ENCODE data around the gene APOC4. TPM values are rescaled to one million over a fixed set of nuclear protein-coding genes. Genes with fewer than 3 reads are reported as not detected.

APOC4 gene
- total RNA-seq, 1 experiment from 2014 or later, result not detected

DNA sequence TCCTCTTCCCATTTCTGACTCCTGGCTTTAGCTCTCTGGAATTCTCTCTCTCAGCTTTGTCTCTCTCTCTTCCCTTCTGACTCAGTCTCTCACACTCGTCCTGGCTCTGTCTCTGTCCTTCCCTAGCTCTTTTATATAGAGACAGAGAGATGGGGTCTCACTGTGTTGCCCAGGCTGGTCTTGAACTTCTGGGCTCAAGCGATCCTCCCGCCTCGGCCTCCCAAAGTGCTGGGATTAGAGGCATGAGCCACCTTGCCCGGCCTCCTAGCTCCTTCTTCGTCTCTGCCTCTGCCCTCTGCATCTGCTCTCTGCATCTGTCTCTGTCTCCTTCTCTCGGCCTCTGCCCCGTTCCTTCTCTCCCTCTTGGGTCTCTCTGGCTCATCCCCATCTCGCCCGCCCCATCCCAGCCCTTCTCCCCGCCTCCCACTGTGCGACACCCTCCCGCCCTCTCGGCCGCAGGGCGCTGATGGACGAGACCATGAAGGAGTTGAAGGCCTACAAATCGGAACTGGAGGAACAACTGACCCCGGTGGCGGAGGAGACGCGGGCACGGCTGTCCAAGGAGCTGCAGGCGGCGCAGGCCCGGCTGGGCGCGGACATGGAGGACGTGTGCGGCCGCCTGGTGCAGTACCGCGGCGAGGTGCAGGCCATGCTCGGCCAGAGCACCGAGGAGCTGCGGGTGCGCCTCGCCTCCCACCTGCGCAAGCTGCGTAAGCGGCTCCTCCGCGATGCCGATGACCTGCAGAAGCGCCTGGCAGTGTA is 33.8 kb upstream of the APOC4 start:
- H3K4me1 Mint-ChIP-seq, result peaks cover 43% of the 10 kb centered on the region
- TF ChIP-seq, protein P1, sequence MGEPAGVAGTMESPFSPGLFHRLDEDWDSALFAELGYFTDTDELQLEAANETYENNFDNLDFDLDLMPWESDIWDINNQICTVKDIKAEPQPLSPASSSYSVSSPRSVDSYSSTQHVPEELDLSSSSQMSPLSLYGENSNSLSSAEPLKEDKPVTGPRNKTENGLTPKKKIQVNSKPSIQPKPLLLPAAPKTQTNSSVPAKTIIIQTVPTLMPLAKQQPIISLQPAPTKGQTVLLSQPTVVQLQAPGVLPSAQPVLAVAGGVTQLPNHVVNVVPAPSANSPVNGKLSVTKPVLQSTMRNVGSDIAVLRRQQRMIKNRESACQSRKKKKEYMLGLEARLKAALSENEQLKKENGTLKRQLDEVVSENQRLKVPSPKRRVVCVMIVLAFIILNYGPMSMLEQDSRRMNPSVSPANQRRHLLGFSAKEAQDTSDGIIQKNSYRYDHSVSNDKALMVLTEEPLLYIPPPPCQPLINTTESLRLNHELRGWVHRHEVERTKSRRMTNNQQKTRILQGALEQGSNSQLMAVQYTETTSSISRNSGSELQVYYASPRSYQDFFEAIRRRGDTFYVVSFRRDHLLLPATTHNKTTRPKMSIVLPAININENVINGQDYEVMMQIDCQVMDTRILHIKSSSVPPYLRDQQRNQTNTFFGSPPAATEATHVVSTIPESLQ (CRISPR knock-in tag; IDR thresholded peaks at IDR 0.05), result no peak
- 0 out of 2 replicates have a peak, but pooled peaks have one; percentile 25 for TF ChIP-seq ZNF121 (CRISPR knock-in tag; IDR thresholded peaks at IDR 0.05)
- no peak overlapping the region for H3K4me3 Mint-ChIP-seq
- ChIA-PET CTCF (interaction anchor here (1.4 kb wide), 1 partner anchor 27 kb away, joined by 4 read pairs; no protein-coding TSS in a partner anchor), POLR2A (interaction anchor here (0.6 kb wide), 1 partner anchor 10 kb away, joined by 3 read pairs; no protein-coding TSS in a partner anchor)
- no peaks in the 10 kb centered on the region; the same call in 1 of the 2 replicates for H3K27me3 Mint-ChIP-seq (ENCODE audit: low read depth)
- DNase-seq (ENCODE audit: low spot score), result no peak
- ATAC-seq, result no peak
- peak overlapping the region; percentile 34; the same call in 1 of the 2 replicates for H3K27ac Mint-ChIP-seq
- peaks cover 17% of the 10 kb centered on the region for H3K36me3 Mint-ChIP-seq
- H3K9me3 Mint-ChIP-seq, result no peaks in the 10 kb centered on the region

DNA sequence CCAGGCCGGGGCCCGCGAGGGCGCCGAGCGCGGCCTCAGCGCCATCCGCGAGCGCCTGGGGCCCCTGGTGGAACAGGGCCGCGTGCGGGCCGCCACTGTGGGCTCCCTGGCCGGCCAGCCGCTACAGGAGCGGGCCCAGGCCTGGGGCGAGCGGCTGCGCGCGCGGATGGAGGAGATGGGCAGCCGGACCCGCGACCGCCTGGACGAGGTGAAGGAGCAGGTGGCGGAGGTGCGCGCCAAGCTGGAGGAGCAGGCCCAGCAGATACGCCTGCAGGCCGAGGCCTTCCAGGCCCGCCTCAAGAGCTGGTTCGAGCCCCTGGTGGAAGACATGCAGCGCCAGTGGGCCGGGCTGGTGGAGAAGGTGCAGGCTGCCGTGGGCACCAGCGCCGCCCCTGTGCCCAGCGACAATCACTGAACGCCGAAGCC is 33.2 kb upstream of the APOC4 start:
- ATAC-seq (no peak), DNase-seq (ENCODE audit: low spot score) (no peak)
- no peak overlapping the region for H3K27ac Mint-ChIP-seq
- H3K36me3 Mint-ChIP-seq, result peaks cover 15% of the 10 kb centered on the region
- POLR2A ChIA-PET, result no interaction called here
- CTCF ChIA-PET, result interaction anchor here (1.2 to 2.3 kb wide), 4 partner anchors 27 to 151 kb away, joined by 4 to 8 read pairs (median 6); no protein-coding TSS in a partner anchor
- H3K4me1 Mint-ChIP-seq, result peaks cover 44% of the 10 kb centered on the region
- H3K4me3 Mint-ChIP-seq, result no peak overlapping the region
- H3K9me3 Mint-ChIP-seq, result no peaks in the 10 kb centered on the region
- no peaks in the 10 kb centered on the region; the same call in 1 of the 2 replicates for H3K27me3 Mint-ChIP-seq (ENCODE audit: low read depth)
- TF ChIP-seq CREB1 (CRISPR knock-in tag; IDR thresholded peaks at IDR 0.05), result no peak
- no peak for TF ChIP-seq TEAD1 (CRISPR knock-in tag; IDR thresholded peaks at IDR 0.05)
- TF ChIP-seq PREB (CRISPR knock-in tag; IDR thresholded peaks at IDR 0.05; ENCODE audit: borderline replicate concordance), result no peak
- TF ChIP-seq, protein P2, sequence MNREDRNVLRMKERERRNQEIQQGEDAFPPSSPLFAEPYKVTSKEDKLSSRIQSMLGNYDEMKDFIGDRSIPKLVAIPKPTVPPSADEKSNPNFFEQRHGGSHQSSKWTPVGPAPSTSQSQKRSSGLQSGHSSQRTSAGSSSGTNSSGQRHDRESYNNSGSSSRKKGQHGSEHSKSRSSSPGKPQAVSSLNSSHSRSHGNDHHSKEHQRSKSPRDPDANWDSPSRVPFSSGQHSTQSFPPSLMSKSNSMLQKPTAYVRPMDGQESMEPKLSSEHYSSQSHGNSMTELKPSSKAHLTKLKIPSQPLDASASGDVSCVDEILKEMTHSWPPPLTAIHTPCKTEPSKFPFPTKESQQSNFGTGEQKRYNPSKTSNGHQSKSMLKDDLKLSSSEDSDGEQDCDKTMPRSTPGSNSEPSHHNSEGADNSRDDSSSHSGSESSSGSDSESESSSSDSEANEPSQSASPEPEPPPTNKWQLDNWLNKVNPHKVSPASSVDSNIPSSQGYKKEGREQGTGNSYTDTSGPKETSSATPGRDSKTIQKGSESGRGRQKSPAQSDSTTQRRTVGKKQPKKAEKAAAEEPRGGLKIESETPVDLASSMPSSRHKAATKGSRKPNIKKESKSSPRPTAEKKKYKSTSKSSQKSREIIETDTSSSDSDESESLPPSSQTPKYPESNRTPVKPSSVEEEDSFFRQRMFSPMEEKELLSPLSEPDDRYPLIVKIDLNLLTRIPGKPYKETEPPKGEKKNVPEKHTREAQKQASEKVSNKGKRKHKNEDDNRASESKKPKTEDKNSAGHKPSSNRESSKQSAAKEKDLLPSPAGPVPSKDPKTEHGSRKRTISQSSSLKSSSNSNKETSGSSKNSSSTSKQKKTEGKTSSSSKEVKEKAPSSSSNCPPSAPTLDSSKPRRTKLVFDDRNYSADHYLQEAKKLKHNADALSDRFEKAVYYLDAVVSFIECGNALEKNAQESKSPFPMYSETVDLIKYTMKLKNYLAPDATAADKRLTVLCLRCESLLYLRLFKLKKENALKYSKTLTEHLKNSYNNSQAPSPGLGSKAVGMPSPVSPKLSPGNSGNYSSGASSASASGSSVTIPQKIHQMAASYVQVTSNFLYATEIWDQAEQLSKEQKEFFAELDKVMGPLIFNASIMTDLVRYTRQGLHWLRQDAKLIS (CRISPR knock-in tag; IDR thresholded peaks at IDR 0.05; ENCODE audit: borderline replicate concordance), result no peak
- no peak for TF ChIP-seq E2F5 (CRISPR knock-in tag; IDR thresholded peaks at IDR 0.05)
- TF ChIP-seq, protein P3, sequence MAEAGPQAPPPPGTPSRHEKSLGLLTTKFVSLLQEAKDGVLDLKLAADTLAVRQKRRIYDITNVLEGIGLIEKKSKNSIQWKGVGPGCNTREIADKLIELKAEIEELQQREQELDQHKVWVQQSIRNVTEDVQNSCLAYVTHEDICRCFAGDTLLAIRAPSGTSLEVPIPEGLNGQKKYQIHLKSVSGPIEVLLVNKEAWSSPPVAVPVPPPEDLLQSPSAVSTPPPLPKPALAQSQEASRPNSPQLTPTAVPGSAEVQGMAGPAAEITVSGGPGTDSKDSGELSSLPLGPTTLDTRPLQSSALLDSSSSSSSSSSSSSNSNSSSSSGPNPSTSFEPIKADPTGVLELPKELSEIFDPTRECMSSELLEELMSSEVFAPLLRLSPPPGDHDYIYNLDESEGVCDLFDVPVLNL (CRISPR knock-in tag; IDR thresholded peaks at IDR 0.05; ENCODE audit: borderline replicate concordance, low read depth), result no peak
- TF ChIP-seq NFATC4 (CRISPR knock-in tag; IDR thresholded peaks at IDR 0.05), result no peak
- TF ChIP-seq FOXP1 (CRISPR knock-in tag; IDR thresholded peaks at IDR 0.05; ENCODE audit: borderline replicate concordance), result no peak
- TF ChIP-seq ESRRA (CRISPR knock-in tag; IDR thresholded peaks at IDR 0.05; ENCODE audit: borderline replicate concordance), result no peak
- no peak for TF ChIP-seq KAT7 (CRISPR knock-in tag; IDR thresholded peaks at IDR 0.05; ENCODE audit: borderline replicate concordance)
- no peak for TF ChIP-seq ZBTB21 (CRISPR knock-in tag; IDR thresholded peaks at IDR 0.05; ENCODE audit: borderline replicate concordance)
- TF ChIP-seq, protein P4, sequence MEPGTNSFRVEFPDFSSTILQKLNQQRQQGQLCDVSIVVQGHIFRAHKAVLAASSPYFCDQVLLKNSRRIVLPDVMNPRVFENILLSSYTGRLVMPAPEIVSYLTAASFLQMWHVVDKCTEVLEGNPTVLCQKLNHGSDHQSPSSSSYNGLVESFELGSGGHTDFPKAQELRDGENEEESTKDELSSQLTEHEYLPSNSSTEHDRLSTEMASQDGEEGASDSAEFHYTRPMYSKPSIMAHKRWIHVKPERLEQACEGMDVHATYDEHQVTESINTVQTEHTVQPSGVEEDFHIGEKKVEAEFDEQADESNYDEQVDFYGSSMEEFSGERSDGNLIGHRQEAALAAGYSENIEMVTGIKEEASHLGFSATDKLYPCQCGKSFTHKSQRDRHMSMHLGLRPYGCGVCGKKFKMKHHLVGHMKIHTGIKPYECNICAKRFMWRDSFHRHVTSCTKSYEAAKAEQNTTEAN (CRISPR knock-in tag; IDR thresholded peaks at IDR 0.05), result no peak
- TF ChIP-seq ZNF138 (CRISPR knock-in tag; conservative IDR thresholded peaks at IDR 0.05), result no peak
- no peak for TF ChIP-seq MYBL2 (CRISPR knock-in tag; IDR thresholded peaks at IDR 0.05)
- no peak for TF ChIP-seq ZNF219 (CRISPR knock-in tag; IDR thresholded peaks at IDR 0.05; ENCODE audit: borderline replicate concordance)
- no peak for TF ChIP-seq HMGXB4 (CRISPR knock-in tag; IDR thresholded peaks at IDR 0.05)
- TF ChIP-seq ZMAT4 (CRISPR knock-in tag; IDR thresholded peaks at IDR 0.05), result no peak
